Upper lobe of right lung (tissue), 1 donor: Measurements from ENCODE around the gene GAS2L1. TPM values are rescaled to one million over a fixed set of nuclear protein-coding genes. Genes with fewer than 3 reads are reported as not detected.
"Not testable (repeated sequence)": the region's sequence is repeated elsewhere in the genome, so short reads cannot be mapped to it uniquely, and the experiment has no call there.

Source experiments
- ATAC-seq: fragments of 200-7000 bp; cut with Tn5 transposase; one replicate; pipeline ENCODE4 v1.9.1; 2020; ENCODE audit warnings: mild to moderate bottlenecking, moderate library complexity
- DNase-seq: peaks from one replicate; pipeline ENCODE4 v3.0.0-alpha.2; 2020
- H3K27ac ChIP-seq: fragments of 200-600 bp; one replicate; pipeline ENCODE4 v1.8.0; 2022
- H3K27me3 ChIP-seq: fragments of 200-600 bp; one replicate; pipeline ENCODE4 v1.8.0; 2022; ENCODE audit warnings: mild to moderate bottlenecking
- H3K36me3 ChIP-seq: fragments of 200-600 bp; one replicate; pipeline ENCODE4 v1.8.0; 2022
- H3K4me1 ChIP-seq: fragments of 200-600 bp; one replicate; pipeline ENCODE4 v1.8.0; 2022
- H3K4me3 ChIP-seq: fragments of 200-600 bp; one replicate; pipeline ENCODE4 v1.8.0; 2022; ENCODE audit warnings: mild to moderate bottlenecking
- H3K9me3 ChIP-seq: fragments of 200-600 bp; one replicate; pipeline ENCODE4 v1.8.0; 2022
- intact Hi-C: fragments of 100-400 bp; cut with DNase I; formaldehyde crosslinking; loops from one replicate; pipeline ENCODE4 v1.11.0; 2022
- total RNA-seq: library from RNA; stranded (reverse); fragmentation: NEBNext Ultra II Directional; extraction: Animal tissue kit (Norgen Biotek cat#: 25700); gene quantifications from one replicate; pipeline ENCODE4 v1.2.1, GENCODE V29; 2021
- TF ChIP-seq, protein P1 (sequence below): fragments of 200-600 bp; IDR thresholded peaks from one replicate; pipeline ENCODE4 v1.8.0; 2022; ENCODE audit warnings: antibody characterized with exemption
- donor health status: DM: no; HTN: yes; CAD: no; lungs with severe emphysema.

Gene GAS2L1
- total RNA-seq, 1 donor from 2014 or later, result 27.2 TPM

DNA sequence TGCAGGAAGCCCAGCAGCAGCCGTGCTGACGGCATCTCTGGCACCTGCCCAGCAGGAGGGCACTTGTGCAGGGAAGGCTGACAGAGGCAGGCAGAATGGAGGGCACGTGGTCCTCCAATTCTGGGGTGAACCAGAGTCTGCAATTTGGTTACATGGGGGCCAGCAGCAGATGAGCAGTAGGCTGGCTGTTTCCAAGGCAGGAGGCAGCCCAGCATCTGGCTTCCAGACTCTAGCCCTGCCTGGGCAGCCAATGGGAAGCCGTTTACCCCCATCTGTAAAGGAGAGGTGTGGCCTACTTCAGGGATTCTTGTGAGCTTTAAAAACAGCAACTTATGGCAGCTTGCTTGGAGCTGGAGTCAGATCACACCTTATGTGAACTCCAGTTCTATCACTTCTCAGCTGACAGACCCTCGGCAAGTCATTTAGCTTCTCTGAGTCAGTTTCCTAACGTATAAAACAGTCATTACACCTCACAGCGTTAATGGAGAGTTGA lies 36.9 kb downstream of the GAS2L1 start:
- ATAC-seq (peak; percentile 54), DNase-seq (peak; percentile 85)
- Histone ChIP-seq H3K27me3 (no peaks in the 10 kb centered on the region), H3K36me3 (peaks cover 78% of the 10 kb centered on the region), H3K27ac (no peak overlapping the region), H3K4me3 (no peak overlapping the region), H3K4me1 (no peaks in the 10 kb centered on the region), H3K9me3 (no peaks in the 10 kb centered on the region)
- TF ChIP-seq, protein P1, sequence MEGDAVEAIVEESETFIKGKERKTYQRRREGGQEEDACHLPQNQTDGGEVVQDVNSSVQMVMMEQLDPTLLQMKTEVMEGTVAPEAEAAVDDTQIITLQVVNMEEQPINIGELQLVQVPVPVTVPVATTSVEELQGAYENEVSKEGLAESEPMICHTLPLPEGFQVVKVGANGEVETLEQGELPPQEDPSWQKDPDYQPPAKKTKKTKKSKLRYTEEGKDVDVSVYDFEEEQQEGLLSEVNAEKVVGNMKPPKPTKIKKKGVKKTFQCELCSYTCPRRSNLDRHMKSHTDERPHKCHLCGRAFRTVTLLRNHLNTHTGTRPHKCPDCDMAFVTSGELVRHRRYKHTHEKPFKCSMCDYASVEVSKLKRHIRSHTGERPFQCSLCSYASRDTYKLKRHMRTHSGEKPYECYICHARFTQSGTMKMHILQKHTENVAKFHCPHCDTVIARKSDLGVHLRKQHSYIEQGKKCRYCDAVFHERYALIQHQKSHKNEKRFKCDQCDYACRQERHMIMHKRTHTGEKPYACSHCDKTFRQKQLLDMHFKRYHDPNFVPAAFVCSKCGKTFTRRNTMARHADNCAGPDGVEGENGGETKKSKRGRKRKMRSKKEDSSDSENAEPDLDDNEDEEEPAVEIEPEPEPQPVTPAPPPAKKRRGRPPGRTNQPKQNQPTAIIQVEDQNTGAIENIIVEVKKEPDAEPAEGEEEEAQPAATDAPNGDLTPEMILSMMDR, result no peak
- intact Hi-C loops, result no loop called here

DNA sequence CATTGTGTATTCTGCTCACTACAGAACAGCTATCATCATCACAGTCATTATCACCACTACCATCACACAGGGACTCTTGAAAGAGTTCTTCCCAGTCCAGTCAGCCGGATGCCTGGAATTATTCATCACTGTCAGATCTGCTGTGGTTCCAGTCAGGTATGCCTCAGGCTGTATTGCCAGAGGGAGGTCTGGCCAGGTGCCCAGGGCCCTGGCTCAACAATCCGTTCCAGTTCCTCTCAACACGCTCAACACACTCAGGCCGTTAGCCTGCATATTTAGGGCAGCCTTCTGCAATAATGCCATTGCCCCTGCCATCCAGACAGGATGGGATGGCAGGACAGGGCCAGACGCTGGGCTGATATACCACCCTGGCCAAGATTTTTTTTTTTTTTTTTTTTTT lies 37.7 kb downstream of the GAS2L1 start:
- H3K4me1 ChIP-seq, result no peaks in the 10 kb centered on the region
- H3K4me3 ChIP-seq, result no peak overlapping the region
- TF ChIP-seq, protein P1, result no peak
- peak; percentile 87 for DNase-seq
- peak; percentile 71 for ATAC-seq
- H3K9me3 ChIP-seq, result no peaks in the 10 kb centered on the region
- no peak overlapping the region for H3K27ac ChIP-seq
- no peaks in the 10 kb centered on the region for H3K27me3 ChIP-seq
- intact Hi-C loops, result no loop called here
- peaks cover 78% of the 10 kb centered on the region for H3K36me3 ChIP-seq

DNA sequence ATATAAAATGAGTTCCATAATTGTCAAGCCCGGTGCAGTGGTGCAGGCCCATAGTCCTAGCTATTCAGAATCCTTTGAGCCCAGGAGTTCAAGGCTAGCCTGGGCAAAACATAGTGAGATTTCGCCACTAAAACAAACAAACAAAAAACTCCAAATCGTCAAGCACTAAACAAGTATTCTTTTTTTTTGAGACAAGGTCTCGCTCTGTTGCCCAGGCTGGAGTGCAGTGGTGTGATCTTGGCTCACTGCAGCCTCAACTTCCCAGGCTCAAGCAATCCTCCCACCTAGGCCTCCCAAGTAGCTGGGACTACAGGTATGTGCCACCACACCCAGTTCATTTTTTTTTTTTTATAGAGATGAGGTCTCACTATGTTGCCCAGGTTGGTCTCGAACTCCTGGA lies 38.4 kb downstream of the GAS2L1 start:
- ATAC-seq, H3K4me1 ChIP-seq, H3K27ac ChIP-seq, intact Hi-C loops, DNase-seq, H3K4me3 ChIP-seq, H3K27me3 ChIP-seq, H3K9me3 ChIP-seq: not testable (repeated sequence)
- H3K36me3 ChIP-seq, result peaks cover 78% of the 10 kb centered on the region

DNA sequence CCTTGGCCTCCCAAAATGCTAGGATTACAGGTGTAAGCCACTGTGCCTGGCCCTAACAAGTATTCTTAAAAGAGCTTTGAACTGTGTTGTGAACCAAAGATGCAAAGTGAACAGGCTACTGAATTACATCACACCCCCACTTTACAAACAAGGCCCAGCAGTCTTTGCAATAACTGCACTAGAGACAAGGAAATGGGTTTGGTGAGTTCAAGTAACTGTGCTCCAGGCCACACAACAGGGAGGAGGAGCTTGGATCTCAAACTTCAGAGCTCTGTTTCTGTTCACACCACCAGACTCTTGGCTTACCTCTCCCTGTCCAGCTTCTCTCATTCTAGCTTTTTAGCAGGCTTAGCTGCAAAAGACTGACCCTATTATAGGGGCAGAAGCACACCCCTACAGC lies 39.5 kb downstream of the GAS2L1 start:
- no peak overlapping the region for H3K27ac ChIP-seq
- ATAC-seq, result peak; percentile 53
- intact Hi-C loops, result no loop called here
- DNase-seq, result no peak
- TF ChIP-seq, protein P1, result no peak
- no peak overlapping the region for H3K4me3 ChIP-seq
- H3K4me1 ChIP-seq, result no peaks in the 10 kb centered on the region
- H3K9me3 ChIP-seq, result no peaks in the 10 kb centered on the region
- peaks cover 78% of the 10 kb centered on the region for H3K36me3 ChIP-seq
- H3K27me3 ChIP-seq, result no peaks in the 10 kb centered on the region

DNA sequence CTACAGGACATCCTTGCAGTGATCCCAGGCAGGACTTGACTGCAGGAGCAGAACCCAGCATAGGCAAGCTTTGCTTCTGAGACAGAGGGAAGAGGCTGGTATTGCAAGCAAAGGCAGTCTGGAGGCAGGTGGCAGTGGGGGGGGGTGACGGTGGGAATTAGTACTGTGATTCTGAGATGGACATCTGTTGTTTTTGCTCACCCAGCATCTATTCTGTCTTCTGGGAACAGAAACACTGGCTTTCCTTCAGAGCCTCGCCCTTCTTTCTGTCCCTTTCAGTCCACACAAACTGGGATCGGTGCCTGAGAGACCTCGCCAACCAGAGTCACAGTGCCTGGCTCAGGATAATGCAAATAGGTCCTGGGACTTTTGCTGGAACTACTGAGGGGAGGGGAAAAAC lies 40.2 kb downstream of the GAS2L1 start:
- Histone ChIP-seq H3K36me3 (peaks cover 78% of the 10 kb centered on the region), H3K4me3 (no peak overlapping the region), H3K27ac (no peak overlapping the region), H3K27me3 (no peaks in the 10 kb centered on the region), H3K9me3 (no peaks in the 10 kb centered on the region), H3K4me1 (no peaks in the 10 kb centered on the region)
- intact Hi-C loops, result no loop called here
- ATAC-seq, result no peak
- TF ChIP-seq, protein P1, result no peak
- no peak for DNase-seq

DNA sequence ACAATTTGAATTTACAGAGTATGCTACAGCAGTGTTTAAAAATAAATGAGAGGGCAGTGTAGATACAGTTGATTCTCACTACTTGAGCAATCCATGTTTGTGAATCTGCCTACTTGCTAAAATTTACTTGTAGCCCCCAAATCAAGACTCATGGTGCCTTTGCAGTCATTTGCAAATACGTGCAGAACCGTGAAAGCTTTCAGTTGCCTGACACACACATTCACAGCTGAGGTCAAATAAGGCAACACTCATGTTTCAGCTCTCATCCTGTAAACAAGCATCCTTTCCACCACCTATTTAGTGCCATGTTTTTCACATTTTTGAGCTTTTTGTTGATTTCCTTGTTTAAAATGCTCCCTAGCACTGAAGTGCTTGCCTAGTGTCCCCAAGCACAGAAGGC lies 41.6 kb downstream of the GAS2L1 start:
- H3K36me3 ChIP-seq, result peaks cover 78% of the 10 kb centered on the region
- no peaks in the 10 kb centered on the region for H3K4me1 ChIP-seq
- H3K9me3 ChIP-seq, result no peaks in the 10 kb centered on the region
- TF ChIP-seq, protein P1, result no peak
- ATAC-seq, result no peak
- no peak for DNase-seq
- no peak overlapping the region for H3K27ac ChIP-seq
- no peak overlapping the region for H3K4me3 ChIP-seq
- intact Hi-C loops, result no loop called here
- no peaks in the 10 kb centered on the region for H3K27me3 ChIP-seq
